Cardiac septum (tissue), 1 donor: Measurements from ENCODE around the gene ZNF736. TPM values are rescaled to one million over a fixed set of nuclear protein-coding genes. Genes with fewer than 3 reads are reported as not detected.
"Not testable (repeated sequence)": the region's sequence is repeated elsewhere in the genome, so short reads cannot be mapped to it uniquely, and the experiment has no call there.

ENCODE experiments used
- DNase-seq: peaks from one replicate; pipeline ENCODE4 v3.0.0-alpha.2; 2020; ENCODE audit warnings: low spot score
- intact Hi-C: fragments of 100-400 bp; cut with DNase I; formaldehyde crosslinking; loops from one replicate; pipeline ENCODE4 v1.14.0; 2022
- long read RNA-seq: library from polyadenylated mRNA; unstranded; transcript quantifications from one replicate; pipeline ENCODE4 v2.0.0, GENCODE V29; 2021
- total RNA-seq: library from RNA; stranded (reverse); fragmentation: NEBNext Ultra II Directional; extraction: Animal tissue kit (Norgen Biotek cat#: 25700); gene quantifications from one replicate; pipeline ENCODE4 v1.2.1, GENCODE V29; 2021
- donor health status: DM: no; HTN: no; CAD: no.

The ZNF736 gene
- 6.8 TPM for total RNA-seq
- long read RNA-seq, full-length matches to known transcripts: 2 of 6 reads
- long read RNA-seq, partial matches to known transcripts: 0 of 6 reads
- long read RNA-seq, other reads (novel, unspliced or antisense): 4 of 6 reads

DNA sequence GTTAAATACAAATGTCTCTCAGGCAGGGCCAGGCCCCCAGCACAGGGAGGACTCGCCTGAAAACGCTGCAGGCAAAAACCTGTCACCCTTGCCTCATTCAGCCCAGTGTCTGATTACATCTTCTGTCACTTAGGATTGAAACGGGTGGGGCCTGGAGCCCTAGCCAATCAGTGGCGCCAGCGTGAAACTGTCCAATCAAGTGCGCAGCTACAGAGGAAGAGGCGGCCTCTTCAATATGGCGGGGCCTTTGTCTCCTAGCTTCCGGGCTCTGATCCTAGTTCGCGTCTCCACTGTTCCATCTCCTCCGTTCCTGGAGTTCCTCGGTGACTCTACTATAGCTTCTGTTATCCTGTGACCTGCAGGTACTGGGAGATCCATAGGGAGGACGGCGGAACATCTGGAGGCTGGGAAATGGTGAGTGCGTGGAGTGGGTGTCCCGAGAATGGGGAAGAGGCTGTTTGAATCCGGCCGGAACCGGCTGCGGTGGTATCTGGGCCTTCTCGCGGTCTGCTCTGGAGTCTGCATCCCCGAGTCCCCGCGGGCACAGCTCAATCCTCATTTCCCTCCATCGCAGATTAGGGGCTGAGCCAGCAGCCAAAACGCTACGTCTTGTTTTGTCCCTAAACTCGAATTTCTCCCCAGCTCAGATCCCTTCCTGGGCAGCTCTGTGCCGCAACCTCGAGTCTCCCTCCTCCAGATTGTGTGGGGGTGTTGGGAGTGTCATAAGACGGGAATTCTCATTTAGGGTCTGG, at the start of gene ZNF736:
TSS of gene ZNF736 (plus strand) at position 222 of the 752 bp plus-strand sequence. CDS start at position 412, 190 bp downstream.
- peak; percentile 93 for DNase-seq
- intact Hi-C loops: loop anchor here (5.0 kb wide), 1 partner anchor 243 kb away; no protein-coding TSS in a partner anchor

DNA sequence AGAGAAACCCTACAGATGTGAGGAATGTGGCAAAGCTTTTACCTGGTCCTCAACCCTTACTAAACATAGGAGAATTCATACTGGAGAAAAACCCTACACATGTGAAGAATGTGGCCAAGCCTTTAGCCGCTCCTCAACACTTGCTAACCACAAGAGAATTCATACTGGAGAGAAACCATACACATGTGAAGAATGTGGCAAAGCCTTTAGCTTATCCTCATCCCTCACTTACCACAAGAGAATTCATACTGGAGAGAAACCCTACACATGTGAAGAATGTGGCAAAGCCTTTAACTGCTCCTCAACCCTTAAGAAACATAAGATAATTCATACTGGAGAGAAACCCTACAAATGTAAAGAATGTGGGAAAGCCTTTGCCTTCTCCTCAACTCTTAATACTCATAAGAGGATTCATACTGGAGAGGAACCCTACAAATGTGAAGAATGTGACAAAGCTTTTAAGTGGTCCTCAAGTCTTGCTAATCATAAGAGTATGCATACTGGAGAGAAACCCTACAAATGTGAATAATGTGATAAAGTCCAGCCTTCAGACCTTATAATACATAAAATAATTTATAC, 47.3 kb upstream of the ZNF736 start:
- intact Hi-C loops: no loop called here
- DNase-seq: no peak

DNA sequence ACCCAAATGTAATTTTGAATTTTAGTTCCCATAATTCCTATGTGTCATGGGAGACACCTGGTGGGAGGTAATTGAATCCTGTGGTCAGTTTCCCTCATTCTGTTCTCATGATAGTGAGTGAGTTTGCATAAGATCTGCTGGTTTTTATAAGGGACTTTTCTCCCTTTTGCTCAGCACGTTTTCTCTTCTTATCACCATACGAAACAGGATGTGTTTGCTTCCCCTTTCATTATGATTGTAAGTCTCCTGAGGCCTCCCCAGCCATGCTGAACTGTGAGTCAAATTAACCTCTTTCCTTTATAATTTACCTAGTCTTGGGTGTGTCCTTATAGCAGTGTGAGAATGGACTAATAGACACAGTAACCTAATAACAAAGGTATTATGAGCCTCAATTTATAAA, 36.1 kb upstream of the ZNF736 start:
- intact Hi-C loops: no loop called here
- DNase-seq: no peak

DNA sequence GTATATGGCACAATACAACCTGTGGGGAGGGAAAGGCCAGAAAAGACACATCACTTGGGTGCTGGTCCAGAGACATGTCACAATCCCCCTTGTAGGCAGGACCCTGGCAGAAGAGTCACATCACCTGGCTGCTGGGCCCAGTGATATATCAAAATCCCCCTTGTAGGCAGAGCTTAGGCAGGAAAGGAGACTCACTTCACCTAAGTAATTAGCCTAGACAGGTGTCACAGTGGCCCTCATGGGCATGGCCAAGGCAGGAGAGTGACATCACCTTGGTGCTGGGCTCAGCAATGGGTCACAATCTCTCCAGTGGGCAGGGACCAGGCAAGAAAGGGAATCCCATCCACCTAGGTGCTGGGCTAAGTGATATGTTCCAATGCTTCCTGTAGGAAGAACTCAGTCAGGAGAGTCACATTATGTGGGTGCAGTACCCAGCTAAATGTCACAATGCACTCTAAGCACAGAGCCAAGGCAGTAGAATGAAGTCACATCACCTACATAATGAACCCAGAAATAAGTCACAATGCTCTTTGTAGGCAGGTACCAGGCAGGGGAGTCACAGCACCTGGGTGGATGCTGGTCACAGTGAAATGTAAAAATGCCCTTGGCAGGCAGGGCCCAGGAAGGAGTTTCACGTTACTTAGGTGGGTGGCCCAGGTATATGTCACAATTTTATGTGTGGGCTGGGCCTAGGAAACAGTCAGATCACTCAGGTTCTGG, 18.9 kb upstream of the ZNF736 start:
- intact Hi-C loops: no loop called here
- DNase-seq: no peak

DNA sequence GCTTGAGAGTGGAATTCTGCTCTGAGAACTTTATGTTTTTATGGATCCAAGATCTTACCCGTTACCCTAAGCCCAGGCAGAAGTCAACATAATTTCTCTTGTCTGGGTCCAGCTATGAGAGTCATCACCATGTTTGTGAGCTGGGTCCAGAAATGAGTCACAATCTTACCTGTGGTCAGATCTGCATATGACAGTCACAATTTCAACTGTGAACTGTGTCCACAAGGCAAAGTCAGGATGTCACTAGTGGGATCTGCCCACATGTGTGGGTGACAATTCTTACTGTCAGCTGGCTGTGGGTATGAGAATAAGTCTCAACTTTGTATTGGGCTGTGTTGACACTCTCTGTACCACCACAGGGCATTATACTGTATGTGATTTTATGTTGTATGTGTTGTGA, 16.3 kb upstream of the ZNF736 start:
- intact Hi-C loops, DNase-seq: not testable (repeated sequence)

DNA sequence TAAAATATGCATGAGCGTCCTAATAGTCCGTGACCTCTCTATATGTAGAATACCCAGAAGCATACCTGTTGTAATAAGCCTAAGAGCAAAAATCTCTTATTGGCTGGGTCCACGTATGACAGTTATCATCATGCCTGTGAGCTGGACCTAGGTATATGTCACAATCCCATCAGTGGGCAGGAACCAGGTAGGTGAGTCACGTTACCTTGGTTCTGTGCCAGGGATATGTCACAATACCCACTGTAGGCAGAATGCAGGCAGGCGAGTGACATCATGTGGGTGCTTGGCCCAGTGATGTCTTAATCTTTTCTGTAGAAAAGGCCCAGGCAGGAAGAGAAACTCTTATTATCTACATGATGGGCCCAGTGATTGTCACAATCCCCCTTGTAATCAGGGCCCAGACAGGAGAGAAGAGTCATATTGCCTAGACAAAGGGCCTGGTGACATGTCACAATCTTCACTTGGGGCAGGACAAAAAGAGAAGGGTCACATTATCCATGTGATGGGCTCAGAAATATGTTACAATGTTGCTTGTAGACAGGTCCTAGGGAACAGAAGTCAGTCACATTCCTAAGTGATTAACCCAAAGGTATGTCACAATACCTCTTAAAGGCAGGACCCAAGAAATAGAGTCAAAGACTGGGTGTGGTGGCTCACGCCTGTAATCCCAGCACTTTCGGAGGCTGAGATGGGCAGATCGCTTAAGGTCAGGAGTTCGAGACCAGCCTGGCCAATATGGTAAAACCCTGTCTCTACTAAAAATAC, 12.9 kb upstream of the ZNF736 start:
- DNase-seq: no peak
- intact Hi-C loops: no loop called here

DNA sequence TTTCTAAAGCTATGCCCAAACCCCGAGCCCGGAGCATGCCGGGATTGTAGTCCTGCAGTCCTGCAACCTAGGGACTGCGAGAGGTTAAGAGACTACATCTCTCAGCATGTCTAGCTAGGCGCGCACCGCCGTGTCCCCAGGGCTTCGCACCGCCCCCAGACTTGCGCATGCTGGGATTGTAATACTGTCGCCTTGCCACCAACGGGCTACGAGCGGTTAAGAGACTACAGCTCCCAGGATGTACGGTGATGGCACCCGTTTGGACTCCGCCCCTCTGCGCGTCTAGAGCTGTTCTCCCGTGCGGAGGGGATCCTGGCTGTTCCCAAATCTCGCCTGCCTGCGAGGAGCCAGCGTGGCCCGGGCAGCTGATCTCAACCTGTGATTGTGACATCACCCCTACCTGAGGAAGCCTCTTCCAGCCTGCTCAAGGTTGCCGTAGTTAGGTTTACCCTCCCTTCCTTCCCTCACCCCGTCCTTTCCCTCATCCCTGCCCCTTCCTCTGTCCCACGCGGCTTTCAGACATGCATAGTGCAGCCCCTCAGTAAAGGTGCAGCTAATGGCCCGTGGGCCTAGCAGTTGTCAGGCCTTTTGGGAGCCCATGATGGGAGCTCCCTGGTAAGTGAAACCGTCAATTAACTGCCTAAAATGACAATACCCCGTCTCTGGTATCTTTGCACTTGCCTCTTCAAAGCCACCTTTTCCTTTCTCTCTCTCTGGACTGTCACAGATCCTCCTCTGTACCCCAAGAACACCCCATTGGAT, 6.3 kb upstream of the ZNF736 start:
- intact Hi-C loops: no loop called here
- peak; percentile 95 for DNase-seq

DNA sequence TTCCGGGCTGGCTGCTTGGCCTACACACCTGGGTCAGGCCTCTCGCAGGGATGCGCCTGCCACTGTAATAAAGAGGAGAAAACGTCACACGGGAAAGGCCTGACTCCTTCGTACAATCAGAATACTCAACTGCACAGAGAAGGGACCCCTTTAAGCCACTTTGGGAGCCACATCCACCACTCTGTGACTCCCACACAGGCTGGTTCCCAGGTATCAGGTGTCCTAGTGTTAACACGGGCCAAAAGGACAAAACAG, 5.8 kb upstream of the ZNF736 start:
- DNase-seq: no peak
- intact Hi-C loops: no loop called here

DNA sequence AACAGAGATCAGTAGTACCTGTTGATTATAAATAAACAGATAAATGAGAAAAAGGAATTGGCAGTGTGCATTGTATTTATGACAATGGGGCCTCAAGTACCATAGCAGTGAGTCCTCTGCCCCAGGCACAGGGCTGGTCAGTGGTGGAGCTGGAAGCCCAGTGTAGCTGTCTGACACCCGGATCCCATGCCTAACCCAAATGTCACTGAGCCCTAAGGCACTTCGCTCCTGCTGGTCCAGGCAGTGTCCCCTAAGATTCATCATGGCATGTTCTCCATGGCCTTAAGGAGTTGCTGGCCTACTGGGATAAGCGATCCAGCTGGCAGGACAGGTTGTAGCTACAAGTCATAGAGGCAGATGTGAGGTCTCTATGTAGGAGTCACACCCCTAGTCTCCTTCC, 3.3 kb upstream of the ZNF736 start:
- no peak for DNase-seq
- intact Hi-C loops: loop anchor here (5.0 kb wide), 1 partner anchor 247 kb away; no protein-coding TSS in a partner anchor

DNA sequence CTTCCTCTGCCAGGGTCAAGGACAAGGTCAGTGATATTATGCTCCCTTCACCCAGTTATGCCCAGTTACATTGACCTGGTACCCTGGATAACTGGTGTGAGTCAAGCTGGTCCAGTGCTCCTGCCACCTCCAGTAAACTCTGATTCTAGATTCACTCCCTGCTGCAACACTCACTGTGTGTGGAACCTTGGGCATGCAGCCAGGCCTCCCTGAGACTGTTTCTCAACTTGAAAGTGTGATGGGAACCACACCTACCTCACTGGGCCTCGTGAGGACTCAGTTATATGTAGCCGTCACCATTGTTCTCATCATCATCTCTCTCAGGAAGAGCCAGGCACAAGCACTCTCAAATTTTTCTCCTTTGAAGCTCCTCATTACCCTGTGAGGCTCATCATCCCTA, 935 bp upstream of the ZNF736 start:
- intact Hi-C loops: loop anchor here (5.0 kb wide), 1 partner anchor 244 kb away; no protein-coding TSS in a partner anchor
- DNase-seq: no peak

DNA sequence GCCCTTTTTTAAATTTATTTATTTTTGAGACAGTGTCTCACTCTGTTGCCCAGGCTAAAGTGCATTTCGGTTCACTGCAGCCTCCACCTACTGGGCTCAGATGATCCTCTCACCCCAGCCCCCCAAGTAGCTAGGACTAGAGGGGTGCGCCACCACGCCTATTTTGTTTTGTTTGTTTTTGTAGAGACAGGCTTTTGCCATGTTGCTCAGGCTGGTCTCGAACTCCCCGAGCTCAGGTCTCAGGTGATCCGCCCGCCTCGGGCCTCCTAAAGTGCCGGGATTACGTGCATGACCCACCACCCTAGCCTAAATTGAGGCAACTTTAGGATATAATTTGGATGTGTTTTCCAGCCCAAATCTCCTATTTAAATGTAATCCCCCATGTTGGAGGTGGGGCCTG, 805 bp downstream of the ZNF736 start:
- intact Hi-C loops: loop anchor here (5.0 kb wide), 1 partner anchor 243 kb away; no protein-coding TSS in a partner anchor
- DNase-seq: no peak

DNA sequence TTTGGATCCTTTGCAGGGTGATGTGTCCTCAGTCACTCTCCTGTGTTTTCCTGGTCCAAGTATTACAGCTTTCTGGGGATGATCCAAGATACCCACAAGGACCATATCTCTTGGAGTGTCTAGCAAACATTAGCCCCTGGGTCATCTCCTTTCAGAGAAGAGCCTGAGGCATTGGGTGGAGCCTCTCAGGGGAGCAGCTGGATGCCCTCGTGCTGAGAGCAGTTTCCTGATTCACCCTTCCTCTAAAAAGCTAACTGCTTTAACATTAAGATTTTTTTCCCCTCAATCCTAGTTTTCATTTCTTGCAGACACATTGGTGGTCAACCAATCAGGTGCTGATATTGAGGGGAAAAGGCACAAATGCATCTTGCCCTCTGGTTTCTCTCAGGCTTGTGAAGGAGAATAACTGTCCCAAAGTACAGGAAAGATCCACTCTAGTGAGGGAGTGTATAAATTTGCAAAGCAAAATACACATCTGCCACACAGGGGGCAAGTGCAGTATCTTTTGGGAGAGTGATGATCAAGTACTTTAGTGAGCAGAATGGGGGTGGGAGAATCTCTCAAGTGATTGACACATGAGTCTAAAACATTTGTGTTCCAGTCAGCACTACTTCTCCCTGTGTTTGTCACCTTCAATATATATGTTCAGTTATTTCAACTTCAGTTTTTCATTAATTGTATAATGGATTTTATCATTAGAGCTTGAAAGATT, 2.4 kb downstream of the ZNF736 start:
- intact Hi-C loops, DNase-seq: not testable (repeated sequence)

DNA sequence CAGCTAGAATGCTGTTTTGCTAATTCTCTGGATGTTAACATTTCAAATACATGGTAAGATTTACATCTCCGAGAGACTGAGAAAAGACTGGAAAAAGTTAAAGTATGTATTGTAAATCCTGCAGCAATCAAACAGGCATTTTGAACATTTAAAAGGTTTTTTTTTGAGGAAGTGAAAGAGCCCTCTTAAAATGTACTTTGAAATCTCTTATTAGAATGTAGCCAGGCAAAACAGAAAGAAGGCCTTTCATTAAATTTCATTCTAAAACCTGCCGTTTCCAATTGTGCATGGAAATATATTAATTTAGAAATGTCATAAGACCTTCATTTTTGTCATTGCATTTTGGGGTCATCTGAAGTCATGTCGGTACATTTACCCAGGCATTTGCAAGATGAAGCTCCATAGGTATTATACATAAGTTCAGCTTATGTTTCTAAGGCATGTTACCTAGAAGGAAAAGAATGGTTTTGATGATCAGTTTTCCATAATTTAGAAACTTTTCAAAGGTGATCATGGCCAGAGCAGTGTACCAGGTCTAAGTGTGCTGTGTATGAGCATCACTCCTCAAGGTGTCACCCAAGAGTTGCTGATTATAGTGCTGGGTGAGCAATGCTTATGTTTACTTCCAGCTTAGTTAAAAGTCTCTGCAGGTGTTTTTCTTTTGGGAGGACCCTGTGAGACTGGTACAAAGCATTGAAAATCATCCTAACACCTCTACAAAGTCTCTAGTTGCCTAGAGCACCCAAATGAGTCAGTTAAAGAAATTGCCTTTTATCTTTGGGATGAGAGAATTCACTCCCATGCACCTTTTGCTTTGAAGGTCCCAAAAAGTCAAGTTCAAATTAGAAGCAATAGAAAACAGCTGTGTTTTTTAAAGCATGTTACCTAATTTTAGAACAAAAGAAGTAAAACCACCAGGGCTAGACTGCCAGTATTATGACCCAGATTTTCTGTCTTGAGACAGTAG, 7.1 kb downstream of the ZNF736 start:
- intact Hi-C loops: loop anchor here (5.0 kb wide), 1 partner anchor 296 kb away; no protein-coding TSS in a partner anchor
- DNase-seq: no peak

DNA sequence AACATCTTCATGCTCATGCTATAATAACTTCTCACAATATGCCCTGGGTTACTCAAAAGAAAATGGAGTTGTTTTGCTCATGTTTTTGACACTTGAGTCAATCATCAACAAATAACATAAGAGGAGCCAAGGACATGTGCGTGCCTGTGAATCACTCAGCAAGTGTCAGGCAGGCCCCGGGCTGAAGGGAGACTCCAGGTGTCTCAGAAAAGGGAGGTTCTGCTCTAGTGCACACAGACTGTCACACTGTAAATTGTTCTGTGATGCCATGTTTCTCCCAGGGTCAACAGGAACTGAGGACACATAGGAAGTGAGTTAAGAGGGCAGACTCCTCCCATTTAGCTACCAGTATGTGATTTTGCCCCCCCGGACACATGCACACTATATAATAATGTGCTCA, 10.4 kb downstream of the ZNF736 start:
- intact Hi-C loops: loop anchor here (5.0 kb wide), 1 partner anchor 293 kb away; no protein-coding TSS in a partner anchor
- not testable (repeated sequence) for DNase-seq

DNA sequence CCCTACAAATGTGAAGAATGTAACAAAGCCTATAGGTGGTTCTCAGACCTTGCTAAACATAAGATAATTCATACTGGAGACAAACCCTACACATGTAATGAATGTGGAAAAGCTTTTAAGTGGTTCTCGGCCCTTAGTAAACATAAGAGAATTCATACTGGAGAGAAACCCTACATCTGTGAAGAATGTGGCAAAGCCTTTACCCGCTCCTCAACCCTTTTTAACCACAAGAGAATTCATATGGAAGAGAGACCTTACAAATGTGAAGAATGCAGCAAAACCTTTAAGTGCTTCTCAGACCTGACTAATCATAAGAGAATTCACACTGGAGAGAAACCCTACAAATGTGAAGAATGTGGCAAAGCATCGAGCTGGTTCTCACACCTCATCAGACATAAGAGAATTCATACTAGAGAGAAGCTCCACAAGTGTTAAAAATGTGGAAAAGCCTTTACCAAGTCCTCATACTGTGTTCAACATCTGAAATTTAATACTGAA, 35.0 kb downstream of the ZNF736 start:
- intact Hi-C loops, DNase-seq: not testable (repeated sequence)

DNA sequence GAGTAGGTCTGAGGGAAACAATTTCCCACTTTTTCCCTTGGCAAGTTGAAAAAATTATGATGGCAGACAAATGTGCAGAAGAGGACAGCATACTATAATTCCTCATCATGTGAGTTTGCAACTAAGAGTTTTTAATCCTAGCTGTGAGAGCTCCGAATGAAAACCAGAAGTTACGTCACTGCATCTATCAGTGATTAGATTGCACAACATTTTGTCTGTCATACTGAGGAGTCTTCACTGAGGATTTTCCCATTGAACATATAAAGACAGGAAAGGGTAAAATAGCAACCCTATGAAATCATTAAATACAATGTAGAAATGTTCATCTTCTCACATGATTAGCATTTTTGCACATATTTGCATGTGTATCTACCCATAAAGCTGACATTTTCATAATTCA, 45.8 kb downstream of the ZNF736 start:
- intact Hi-C loops: no loop called here
- DNase-seq: no peak

DNA sequence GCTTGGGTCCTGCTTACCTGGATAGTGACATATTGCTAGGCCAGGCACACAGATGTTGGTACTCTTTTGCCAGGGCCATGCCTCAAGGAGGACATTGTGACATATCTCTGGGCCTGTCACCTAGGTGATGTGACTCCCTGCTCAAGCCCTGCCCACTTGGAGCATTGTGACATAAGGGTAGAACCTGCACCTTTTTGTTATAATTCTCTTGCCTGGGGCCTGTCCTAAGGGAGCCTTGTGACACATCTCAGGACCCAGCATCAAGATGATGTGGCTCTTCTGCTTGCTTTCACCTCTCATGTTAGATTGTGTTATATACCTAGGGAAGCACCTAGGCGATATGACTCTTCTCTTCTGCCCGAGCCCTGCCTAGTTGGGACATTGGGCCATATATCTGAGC, 57.4 kb downstream of the ZNF736 start:
- DNase-seq: no peak
- intact Hi-C loops: no loop called here
